GM19328 (cell line): Measurements from ENCODE around the gene ZMIZ1.

Experiments used
- ATAC-seq: cut with Tn5 transposase; IDR thresholded peaks from one replicate; pipeline ENCODE4 v1.9.1; 2021; ENCODE audit warnings: mild to moderate bottlenecking, moderate library complexity; ENCODE audit not compliant: unreplicated experiment

Gene ZMIZ1

DNA sequence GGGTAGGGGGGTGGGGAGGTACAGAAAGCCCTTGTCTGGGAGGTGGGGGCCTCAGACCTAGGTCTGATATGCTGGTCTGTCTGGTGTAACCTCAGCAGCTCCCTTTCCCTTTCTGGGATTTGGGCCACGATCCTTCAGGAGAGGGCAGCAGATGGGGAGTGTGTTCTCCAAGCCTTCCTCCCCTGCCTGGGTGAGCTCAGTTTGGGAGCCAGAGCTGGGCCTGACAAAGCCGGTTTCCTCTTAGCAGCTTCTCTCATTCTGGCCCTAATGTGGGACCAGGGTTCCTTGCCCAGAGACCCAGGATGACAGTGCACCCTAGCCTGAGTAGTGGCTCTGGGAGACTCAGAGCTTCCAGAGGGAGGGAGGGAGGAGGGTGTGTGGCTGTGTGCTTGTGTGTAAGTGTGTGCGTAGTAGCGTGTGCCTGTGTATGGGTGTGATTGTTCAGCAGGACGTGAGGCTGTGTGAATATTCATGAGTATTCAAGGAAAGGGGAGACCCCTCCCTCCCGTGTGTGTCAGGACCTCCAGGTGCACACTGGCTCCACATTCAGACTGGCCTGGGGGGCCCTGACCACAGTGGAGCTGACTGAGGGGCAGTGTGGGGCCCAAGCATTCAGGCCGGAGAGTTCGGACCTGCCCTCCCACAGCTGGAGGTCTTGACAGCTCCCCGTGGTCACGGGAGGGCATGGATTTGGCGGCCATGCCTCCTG lies 96.5 kb downstream of the ZMIZ1 start:
- no peak for ATAC-seq

DNA sequence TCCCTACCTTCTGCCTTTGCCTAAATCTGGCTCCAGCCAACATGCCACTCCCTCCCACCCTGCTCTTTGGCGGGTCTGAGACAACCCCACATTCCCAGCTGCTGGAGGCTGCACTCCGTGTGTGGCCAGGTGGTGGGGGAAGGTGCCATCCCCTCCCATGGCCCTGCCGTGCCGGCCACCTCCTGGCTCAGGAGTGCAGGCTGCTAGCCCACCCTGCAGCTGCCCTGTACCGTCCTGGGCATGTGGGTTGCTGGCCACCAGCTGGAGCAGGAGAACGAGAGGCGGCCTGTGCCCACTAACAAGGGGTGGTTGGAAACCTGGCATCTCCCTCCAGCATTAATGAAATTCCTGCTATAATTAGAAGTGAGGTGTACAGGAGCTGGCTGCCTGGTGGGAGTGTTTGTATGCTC lies 97.6 kb downstream of the ZMIZ1 start:
- ATAC-seq, result no peak

DNA sequence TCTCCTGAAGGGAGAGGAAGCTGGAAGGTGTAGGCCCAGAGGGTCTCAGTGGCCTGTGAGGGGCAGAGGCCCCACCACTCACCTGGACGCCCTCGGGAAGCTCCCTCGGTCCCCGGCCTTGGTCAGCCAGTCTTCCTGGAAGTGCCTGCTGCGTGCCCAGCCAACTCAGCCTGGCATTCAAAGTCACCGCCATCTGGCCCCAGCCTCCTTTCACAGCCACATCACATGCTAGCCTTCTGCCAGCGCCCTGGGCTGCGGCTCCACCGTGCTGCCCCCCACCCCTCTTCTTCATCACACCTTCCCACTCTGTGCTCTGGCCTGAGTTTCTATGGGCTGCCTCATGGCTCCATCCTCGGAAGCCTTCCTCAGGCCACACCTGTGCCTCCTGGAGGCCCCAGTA lies 98.0 kb downstream of the ZMIZ1 start:
- no peak for ATAC-seq

DNA sequence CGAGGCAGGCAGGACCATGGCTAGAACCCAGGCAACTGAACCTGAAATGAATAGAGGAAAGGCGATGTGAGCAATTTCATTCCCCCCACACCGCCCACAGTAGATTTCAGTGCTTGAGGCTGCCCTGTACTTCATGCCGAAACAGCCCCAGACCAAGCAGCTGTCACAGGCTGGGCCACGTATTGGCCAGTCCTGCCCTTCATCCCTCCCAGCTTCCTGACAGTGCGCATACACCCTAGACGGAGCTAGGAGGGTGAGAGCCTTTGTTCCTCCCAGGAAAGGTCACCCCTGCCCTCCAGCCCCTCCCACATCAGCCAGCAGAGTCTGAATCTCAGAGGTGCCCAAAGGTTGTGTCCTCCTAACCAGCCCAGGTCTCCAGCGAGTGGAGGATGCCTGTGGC lies 98.8 kb downstream of the ZMIZ1 start:
- ATAC-seq, result no peak

DNA sequence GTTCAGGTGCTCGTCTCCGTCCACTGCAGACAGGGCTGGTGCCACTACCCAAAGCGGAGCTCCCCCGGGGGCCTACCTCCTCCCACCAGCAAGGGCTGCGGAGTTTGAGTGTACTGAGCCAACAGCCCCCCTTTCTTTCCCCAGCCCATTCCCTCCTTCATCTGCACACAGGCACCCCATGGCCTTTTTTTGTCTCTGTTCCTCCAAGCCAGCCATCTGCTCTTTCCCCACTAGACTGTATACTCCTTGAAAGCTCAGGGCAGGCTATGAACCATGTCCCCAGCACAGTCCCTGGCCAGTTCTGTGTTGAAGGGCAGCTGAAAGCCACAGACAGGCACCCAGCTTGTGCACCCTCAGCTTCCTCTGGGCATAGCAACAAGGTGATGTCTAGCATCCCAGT lies 99.4 kb downstream of the ZMIZ1 start:
- no peak for ATAC-seq

DNA sequence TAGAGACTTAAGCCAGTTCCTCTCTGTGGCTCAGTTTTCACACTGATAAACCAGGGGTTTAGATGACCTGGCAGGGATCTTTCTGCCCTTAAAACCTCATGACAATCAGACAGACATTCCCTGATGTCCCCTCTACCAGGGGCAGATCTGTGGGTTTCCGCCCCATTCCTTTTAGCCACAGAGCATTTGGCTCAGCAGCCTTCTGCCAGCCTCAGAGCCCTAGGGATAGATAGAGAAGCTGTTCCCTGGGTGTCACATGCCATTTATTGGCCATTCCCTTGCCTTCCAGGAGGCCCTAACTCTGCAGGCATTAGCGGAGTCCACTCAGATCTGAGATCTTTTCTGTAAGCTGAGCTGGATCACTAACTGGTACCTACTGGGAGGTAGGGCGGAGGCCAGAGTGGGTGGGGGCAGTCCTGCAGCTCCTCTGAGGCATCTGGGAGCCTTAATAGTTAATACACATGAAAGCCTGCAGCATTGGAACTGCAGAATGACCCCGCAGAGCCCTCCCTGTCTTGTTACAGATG lies 101.5 kb downstream of the ZMIZ1 start:
- no peak for ATAC-seq

DNA sequence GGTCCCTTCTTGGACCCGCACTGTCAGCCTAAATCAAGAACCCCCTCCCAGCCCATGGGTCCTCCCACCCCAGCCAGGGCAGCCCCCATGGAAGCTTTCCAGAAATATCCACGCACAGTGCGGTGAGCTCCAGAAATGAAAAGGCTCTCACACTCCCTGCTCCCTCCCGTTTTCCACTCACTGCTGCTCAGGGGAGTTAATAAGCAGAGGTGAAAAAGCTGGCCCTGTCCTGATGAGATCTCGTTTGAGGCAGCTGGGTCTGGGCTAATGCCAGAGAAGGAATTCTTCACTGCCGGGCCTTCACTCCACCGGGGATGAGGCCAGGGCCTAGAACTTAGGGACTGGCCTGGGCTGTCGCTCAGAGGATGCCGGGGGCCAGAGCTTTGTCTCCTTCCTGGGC lies 102.2 kb downstream of the ZMIZ1 start:
- no peak for ATAC-seq

DNA sequence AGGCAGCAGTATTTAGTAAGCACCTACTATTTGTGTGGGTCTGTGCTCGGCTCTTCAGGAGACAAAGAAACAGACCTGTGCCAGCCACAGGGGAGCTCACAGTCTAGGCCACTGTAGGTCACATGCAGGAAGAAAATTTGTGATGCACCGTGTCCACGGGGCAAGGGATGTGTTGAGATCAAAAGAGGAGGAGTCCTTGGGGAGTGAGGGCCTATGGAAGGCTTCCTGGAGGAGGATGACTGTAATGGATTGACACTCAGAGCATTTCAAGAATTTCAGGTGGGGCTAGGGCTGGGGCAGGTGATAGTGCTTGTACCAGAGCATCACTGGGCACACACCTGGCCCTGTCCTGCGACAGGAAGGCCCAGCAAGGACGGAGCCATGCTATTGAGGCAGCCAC lies 102.7 kb downstream of the ZMIZ1 start:
- ATAC-seq, result no peak

DNA sequence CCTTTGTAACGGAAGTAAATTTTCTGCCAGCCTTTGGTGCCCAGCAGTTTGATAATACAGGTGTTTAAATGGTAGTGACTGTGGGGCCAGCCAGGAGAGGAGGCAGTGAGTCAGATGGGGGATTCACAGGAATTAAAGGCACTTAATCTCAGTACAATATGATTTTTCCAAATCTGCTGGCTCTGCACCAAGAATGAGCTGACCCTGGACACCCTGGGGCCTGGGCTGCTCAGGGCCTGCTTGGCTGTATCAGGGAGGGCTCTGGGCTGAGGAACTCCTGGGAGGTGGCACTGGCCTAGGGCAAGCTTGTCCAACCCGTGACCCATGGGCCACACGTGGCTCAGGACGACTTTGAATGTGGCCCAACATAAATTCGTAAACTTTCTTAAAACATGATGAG lies 104.1 kb downstream of the ZMIZ1 start:
- no peak for ATAC-seq

DNA sequence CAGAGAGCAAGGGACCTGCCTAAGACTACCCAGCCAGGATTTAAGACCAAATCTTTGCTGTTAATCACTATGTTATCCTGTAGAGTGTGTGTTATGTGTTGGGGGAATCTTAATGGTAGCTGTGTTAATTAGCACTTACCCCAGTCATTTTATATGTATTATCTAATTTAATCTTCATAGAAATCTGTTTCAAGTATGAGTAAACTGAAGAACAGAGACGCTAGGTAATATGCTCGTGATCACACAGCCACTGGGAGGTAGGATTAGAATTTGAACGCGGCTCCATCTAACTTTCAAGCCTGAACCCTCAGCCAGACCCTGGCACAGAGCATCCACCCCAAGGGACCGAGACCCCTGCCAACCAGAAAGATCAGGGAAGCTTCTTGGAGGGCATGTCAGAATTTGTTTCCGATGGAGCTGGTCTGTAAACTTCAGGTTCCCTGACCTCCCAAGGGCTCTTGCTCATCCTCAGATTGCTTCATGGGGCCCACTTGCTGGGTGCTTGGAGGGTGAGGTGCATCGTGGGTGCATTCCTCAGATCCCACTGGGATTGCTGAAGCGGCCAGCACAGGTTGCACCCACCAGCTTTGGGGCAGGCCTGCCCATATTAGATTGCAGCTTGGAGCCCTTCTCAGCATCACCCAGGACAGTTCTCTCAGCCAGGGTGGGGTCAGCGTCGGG lies 105.0 kb downstream of the ZMIZ1 start:
- ATAC-seq, result no peak

DNA sequence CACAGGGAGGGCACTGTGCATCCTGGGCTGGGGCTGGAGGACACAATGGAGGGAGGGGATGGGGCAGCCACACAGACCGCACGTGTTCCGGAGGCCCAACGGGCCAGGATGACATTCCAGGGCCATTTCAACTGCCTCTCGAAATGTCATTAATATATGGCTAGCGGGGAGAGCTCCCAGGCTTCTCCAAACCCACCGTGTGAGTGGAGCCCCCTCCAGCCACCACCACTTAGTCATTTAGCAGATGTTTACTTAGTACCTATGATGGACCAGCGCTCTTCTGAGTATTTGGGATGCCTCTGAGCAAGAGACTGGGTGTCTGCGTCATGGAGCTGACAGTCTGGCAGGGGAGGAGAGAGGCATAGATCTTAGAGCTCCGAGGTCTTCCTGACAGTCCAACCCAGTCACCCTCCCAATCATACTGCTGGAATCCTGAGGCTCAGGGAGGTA lies 107.3 kb downstream of the ZMIZ1 start:
- no peak for ATAC-seq

DNA sequence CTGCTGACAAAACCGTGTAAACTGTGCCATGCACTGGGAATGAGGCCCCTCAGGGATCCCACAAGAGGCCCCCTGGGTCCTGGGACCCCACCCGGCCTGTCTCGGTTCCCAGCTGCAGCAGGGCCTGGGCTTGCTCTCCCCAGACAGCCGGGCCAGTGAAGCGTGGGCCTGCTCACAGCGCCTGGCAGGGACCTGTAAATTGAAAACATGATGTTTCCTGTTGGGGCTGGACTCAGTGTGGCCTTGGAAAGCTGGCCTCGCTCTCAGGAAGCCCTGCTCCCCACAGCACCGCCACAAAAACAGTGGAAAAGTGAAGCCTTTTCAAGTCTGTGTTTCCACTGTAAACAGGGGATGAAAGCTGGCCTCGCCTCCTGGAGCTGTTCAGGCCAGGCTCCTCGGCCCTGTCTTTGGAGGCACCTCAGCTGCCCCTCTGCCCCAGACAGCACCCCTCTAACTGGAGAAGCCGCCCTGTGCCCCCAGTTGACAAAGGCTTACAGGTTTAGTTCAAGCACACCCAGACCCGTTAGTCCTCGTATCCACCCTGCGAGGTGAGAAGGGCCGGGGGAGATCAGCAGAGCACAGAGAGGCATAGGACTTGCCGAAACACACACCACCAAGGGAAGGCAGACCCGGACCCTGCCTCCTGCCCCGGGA lies 108.3 kb downstream of the ZMIZ1 start:
- ATAC-seq, result no peak

DNA sequence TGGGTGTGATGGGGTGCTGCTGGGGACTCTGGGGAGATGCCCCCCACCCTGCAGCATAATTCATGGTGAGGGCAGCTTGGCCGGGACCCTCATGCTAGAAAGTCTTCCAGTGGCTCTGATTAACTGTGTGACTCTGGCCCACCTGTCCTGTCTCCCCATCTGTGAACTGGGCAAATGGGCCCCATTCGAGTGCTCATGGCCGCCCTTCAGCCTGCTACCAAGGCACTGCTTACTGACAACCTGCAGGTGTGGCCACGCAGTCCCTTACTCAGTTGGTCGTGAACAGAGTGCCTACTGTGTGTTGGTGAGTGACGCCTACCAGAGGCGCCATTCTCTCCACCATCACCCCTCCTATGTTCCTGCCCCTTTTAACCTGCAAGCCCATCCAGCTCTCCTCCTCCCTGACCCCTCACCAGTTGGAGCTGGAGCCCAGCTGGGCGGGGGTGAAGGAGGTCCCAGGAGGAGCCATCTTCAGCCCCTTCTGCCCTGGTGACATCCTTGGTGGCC lies 109.4 kb downstream of the ZMIZ1 start:
- ATAC-seq, result no peak

DNA sequence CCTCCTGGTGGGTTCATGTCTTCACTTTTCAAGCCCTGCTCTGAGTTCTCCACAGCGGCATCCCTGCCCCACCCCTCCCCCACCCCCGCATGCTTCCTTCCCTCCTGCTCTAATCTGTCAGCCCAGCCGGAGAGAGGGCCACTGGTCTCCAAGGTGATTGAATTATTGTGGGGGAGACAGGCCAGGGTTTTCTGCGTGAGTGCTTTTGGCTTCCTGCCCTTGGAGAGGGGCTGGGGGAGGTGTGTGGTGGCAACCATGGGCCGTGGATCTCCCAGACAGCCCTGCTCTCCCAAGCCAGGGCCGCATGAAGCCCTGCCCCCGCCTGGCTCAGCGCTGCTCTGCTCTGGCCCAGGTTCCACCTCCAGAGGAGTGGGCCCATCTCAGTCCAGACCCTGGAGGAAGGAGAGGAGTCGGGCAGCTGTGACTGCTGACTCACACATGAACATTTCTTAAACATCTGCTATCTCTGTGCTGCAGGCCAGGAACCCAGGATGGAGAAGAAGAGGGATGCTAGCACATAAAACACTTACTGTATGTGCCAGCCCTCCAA lies 109.9 kb downstream of the ZMIZ1 start:
- no peak for ATAC-seq

DNA sequence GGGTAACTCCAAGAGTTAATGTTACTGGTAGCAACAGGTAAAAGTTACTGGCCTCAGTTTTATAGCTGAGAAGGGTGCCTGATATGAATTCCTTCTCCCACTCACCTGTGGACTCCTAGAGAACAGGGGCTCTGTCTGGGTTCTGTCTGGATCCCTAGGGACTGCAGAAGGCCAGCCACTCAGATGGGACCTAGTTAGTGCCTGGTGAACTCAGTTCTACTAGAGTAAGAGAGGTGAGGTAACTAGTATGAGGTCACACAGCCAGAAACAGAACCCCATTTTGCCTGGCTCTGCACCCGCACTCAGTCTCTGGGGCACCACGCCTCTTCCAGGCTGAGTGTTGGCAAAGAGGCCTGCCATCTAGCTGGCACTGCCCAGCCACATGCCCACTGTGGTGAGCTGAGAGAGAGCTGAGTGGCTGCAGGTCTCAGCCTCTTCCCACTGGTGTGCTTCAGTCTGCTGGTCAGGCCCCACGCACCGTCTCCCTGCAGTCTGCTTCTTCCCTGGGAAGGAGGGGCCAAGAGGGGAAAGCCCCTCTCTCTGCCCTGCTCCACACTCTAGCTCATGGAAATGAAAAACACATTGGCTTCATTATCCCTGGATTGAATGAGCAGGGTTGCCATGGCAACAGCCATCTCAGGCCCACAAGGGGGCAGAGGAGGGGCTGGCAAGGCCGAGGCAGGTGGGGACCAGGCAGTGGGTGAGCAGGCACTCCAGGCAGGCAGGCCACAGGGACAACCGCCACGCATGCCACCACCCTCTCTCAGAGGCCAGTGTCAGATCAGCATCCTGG lies 110.6 kb downstream of the ZMIZ1 start:
- no peak for ATAC-seq

DNA sequence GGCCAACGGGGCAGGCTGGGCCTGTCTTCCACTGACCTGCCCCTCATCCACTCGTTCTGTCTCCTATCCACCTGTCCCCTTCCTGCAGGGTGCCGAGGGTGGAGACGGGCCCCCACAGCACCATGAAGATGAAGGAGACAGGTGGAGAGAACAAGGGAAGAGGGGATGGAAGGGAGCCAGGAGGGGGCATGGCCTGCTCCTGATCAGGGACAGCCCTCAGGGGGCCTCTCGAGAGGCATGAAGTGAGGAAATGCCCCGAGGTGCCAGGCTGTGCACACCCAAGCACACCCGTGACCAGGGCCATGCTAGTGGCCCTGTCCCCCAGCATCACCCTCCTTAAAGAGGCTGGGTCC lies 111.2 kb downstream of the ZMIZ1 start:
- ATAC-seq, result no peak

DNA sequence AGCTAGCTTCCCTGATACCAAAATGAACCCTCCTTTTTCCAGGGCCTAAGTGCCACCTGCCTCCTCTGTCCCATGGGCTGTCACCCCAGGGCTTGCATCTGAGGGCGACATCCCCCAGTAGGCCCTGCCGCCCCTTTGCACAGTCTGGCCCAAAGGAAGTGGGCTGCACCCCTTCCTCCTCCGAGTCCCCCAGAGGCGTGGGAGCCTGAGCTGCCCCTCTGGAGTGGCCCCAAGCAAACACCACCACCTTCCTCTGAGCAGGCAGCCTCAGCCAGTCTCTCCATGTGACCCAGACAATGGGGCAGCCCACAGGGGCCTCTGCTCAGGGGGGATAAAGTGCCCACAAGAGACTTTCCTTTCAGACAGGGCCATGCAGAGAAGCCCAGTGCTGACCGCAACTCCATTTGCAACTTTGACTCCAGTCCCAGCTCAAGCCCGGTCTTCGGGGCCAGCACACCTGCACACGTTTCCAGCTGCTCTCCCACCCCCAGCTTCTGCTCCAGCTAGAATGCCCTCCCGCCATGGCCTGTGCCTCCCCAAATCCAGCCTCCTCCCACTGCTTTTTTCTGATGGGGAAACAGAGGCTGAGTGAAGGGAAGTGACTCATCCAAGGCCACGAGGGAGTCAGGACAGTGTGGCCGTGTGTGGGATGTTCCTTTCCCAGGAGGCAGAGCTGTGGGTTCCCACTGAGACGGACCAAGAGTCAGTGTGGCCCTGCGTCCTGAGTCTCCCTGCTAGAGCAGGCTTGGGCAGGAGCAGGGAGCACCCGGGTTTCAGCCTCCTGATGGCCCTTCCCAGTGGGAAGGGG lies 111.9 kb downstream of the ZMIZ1 start:
- no peak for ATAC-seq

DNA sequence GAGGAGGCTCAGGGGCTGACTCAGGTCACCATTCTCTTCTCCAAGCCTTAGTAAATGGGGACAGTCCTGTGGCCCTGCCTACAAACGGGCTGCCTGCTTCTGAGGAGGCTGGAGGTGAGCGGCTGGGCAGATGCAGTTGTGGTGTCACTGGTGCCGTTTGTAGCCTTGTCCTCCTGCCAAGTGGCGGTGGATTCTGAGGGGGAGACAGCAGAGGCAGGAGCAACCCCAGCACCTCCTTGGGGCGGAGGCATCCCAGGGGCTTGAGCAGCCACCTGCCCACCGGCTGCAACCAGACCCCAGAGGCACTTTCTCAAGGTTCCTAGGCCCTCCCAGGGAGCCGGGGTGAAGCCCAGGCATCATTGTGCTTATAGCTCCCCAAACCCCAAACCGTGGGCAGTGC lies 112.5 kb downstream of the ZMIZ1 start:
- no peak for ATAC-seq

DNA sequence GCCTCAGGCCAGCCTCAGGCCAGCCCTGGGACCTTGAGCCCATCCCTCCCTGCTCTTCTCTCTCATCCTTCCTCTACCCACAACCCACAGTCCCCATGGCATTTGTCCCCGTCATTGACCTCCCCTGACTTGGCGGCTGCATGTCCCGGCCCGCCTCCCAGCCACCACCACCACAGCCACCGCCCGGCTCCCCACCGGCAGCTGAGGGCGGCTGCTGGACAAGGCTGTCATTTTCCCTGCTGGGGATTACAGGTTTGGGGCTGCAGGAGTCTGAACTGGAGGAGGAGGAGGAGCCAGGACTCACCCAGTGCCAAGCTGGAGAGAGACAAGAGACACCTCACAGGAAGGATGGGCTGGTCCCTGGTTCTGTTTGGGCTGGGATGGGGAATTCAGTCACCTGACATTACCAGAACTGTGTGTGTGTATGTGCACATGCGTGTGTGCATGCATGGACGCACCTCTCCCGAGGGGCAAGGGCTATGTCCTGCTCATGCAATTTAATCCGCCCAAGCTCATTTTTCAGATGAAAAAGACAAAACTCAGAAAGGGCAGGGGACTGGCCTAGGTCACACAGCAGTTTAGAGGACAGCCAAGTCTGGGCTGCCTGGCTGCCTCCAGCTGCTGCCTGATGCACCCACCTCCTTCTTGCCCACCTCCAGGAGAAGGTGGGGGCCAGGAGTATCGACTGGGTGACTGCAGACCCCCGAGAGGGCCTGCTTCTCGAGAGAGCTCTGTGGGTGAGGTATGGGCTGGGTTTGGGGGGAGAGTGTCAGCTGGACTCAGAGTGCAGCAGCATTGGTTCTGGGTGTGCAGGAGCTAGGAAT lies 113.1 kb downstream of the ZMIZ1 start:
- no peak for ATAC-seq
